Transverse colon (tissue), 4 donors: ENCODE data around the gene RAMP3.

Experiments used
- CTCF ChIP-seq, 5 experiments: fragments of 200-600 bp in 3 of 5; fragments of 450-650 bp in 2 of 5; sonication (generic) in 3 of 5; IDR thresholded peaks; 1 replicate in 2 of 5; 2 replicates in 3 of 5; pipeline ENCODE4 v1.5.1; 2016 to 2017; ENCODE audit warnings: antibody characterized with exemption in 5 of 5, inconsistent platforms in 3 of 5, mild to moderate bottlenecking in 2 of 5, moderate library complexity in 1 of 5
- POLR2A ChIP-seq: fragments of 450-650 bp; IDR thresholded peaks from one replicate; pipeline ENCODE4 v1.6.1; 2016; ENCODE audit warnings: antibody characterized with exemption, mild to moderate bottlenecking, moderate library complexity
- POLR2AphosphoS5 ChIP-seq, 3 donors: sonication (generic); formaldehyde crosslinking; IDR thresholded peaks; one replicate each; pipeline ENCODE4 v1.6.1; 2016; ENCODE audit warnings: antibody characterized with exemption in 3 of 3

- TF ChIP-seq CTCF (IDR thresholded peaks at IDR 0.05), result no peak
- no peak for TF ChIP-seq POLR2AphosphoS5 (IDR thresholded peaks at IDR 0.05)
- no peak for TF ChIP-seq POLR2A
These were observed 39.3 kb upstream of the RAMP3 start for GRCh38 chr7:45118292-45118691.
